Epithelial cell of prostate (primary cell): ENCODE measurements around the gene RAB8B.
A peak's percentile ranks its signal among the peaks of the same experiment; 100 is the strongest.

ENCODE experiments used
- DNase-seq: peaks from one replicate; pipeline ENCODE4 v3.0.0-alpha.2; 2011; ENCODE audit warnings: low read depth, low spot score
- H3K27ac ChIP-seq: fragments of 450-650 bp; 2 replicates; pipeline ENCODE4 v1.5.1; 2017; ENCODE audit warnings: mild to moderate bottlenecking

Gene RAB8B

DNA sequence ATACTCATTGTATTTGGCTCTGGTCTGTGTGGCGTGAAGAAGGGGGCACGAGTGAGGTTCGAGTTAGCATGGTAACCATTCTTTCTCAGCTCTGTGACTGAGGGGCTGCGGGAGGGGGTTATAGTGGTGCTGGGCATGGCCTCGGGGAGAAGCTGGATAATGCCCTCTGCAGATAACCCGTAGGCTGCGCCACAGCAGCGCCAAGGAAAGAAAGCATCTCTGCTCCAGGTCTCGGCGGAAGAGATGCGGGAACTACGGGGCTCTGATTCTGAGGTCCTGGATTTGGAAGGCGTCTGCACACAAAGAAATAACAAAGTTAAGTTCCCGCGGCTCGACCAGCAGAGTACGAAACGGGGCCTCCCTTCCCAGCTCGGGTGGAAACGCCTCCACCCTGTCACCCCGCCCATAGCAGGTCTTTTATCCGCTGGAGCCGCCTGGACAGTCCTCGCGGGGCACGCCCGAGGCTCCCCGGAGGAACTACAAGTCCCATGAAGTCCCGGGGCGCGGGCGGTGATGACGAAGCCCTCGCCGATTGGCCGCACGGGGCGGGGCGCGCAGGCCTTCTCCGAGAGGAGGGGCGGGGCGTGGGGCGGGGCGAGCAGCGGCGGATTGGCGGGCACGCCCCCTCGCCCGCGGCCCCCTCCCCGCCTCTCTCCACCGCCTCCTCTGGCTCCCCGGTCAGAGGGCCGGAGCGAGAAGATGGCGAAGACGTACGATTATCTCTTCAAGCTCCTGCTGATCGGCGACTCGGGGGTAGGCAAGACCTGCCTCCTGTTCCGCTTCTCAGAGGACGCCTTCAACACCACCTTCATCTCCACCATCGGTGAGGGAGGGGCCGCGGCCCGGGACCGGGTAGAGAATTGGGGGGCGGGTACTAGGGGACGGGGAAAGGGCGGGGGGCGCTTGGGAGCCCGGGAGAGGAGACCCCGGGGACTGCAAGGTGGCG lies at the start of gene RAB8B:
TSS of gene RAB8B (plus strand) at position 681 of the 946 bp plus-strand sequence. CDS start at position 700, 19 bp downstream.
- peak within 1 kb of the TSS; percentile 22 for H3K27ac ChIP-seq
- peak; percentile 60 for DNase-seq

DNA sequence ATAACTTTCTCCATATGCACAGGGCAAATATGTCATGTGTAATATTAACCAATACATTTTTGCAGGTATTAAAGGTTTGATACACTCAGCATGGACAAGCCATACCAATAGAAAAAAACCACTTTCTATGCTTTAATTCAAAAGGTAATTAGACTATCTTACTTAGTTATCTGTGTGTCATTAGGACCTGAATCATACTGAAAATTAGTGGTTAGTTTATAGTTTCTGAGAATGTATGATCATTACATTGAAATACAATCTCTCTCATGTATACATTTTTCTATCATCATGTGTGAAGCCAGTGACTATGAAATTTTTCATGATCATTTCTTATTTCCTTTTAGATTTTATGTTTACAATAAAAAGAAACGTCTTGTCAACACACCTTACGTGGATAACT lies 48.5 kb upstream of the RAB8B start:
- no peak overlapping the region for H3K27ac ChIP-seq
- DNase-seq: no peak

GRCh38 chr15:63145426-63145825 lies 44.0 kb upstream of the RAB8B start:
- no peak overlapping the region for H3K27ac ChIP-seq
- DNase-seq: no peak

GRCh38 chr15:63146684-63147083 lies 42.7 kb upstream of the RAB8B start:
- no peak for DNase-seq
- H3K27ac ChIP-seq: no peak overlapping the region

DNA sequence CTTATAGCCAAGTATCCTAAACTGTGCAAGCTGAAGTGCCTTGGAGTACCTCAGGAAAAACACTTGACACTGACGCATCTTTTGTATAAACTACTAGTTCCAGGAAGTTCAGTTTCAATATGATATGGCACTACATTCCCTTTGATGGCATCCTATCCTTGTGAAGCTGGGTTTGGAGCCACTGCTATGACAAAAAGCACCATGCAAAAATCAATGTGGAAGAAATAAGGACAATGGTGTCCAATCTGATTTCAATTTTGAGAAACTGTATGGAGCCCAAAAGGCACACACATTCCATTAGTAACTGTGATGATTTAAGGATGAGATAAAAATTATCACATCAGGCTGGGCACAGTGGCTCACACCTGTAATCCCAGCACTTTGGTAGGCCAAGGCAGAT lies 37.7 kb upstream of the RAB8B start:
- H3K27ac ChIP-seq: no peak overlapping the region

DNA sequence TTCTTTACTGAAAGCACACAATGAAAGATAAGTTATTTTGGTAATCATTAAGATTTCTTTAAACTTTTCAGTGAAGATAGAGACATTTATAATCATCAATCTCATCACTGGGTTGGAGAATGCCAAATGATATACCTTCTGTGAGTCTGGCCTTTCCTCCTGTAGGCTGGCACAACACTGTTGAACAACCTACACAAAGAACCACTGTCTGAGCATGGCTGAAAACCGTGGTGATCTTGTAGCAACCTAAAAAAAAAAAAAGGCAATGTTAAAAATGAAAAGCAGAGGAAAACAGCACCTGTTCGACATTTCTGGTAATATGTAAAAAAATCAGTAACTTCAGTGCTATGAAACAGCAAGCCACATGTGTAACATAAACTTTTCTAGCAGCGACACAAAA lies 33.9 kb upstream of the RAB8B start:
- no peak overlapping the region for H3K27ac ChIP-seq
- no peak for DNase-seq

More for the DNA sequence above, 37.7 kb upstream of the RAB8B start:
- no peak for DNase-seq

GRCh38 chr15:63156086-63156710 lies 33.2 kb upstream of the RAB8B start:
- no peak for DNase-seq

DNA sequence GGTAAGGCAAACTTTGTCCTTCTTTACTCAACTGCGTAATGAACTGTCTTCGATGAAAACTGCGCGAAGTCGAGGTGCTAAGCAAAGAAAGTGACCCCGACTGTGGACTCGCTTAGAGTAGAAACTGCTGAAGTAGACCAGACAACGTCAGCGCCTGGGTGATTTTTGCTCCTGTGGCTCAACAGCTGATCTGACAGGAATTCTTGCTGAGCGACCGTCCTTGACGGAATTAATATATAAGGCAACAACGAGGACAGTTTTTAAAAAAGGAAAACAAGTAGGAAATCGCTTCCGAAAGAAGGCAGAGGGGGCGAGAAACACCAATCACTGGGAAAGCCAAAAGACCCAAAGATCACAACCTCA lies 32.7 kb upstream of the RAB8B start:
- DNase-seq: no peak

More at GRCh38 chr15:63156086-63156710, 33.2 kb upstream of the RAB8B start:
- H3K27ac ChIP-seq: peak overlapping the region; percentile 89

DNA sequence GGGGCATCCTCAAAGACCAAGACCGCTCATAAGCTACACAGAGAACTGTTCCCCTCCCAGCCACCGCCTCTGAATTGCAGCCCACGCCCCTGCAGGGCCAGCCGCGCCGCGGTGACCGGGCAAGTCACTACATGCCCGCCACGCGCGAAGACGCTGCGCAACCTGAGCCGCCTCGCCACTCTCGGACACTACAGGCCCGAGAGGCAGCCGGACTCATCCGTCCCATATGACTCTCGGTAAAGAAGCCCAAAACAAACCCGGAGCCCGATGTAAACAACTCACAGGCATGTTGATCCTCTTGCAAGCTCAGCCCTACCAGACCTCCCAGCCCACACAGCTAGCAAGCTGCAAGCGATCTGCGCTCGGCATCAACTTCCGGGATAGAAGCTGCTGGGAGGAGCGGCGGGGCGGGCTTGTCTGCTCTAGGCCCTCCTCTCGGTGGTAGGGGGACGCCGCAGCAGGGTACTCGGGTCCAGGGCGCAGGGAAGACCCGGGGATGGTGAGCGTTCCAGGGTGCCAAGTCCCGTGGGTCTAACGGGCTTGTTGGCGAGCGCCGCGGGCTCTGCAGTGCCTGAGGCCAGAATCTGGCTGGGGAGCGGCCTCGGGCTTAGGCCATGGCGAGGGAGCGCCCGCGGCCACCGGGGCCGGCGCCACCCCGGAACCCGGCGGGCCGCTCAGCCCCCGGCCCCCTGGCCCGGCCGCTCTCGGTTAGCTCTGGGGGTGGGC lies 32.1 kb upstream of the RAB8B start, which contains the start of gene RPS27L:
TSS of gene RPS27L (minus strand) at position 360 of the 726 bp plus-strand sequence. CDS start at position 288, 72 bp downstream.
- peak; percentile 62 for DNase-seq
- peak within 1 kb of the TSS; percentile 89 for H3K27ac ChIP-seq

More for the DNA sequence above, 32.7 kb upstream of the RAB8B start:
- H3K27ac ChIP-seq: peak overlapping the region; percentile 89

DNA sequence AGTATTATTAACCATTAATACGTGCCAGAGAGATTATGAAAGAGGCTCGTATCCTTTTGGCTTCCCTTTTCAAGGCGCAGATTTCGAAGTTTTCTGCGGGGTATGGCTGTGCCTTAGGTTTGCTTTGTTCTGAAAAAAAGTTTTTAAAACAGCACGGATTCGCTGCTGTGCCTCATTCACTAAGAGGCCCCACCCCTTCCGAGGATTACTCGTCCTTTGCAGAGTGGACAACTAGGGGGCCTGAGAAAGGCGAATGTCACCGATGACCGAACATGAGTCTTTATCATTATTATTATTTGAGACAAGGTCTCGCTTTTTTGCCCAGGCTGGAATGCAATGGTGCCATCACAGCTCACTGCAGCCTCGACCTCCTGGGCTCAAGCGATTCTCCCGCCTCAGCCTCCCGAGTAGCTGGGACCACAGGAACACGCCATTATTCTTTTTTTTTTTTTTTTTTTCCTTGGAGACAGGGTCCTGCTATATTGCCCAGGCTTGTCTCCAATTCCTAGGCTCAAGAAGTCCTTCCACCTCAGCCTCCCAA lies 31.4 kb upstream of the RAB8B start:
- no peak for DNase-seq

GRCh38 chr15:63160638-63161037 lies 28.8 kb upstream of the RAB8B start:
- no peak overlapping the region for H3K27ac ChIP-seq
- no peak for DNase-seq

More for the DNA sequence above, 31.4 kb upstream of the RAB8B start:
- peak overlapping the region; percentile 89 for H3K27ac ChIP-seq

DNA sequence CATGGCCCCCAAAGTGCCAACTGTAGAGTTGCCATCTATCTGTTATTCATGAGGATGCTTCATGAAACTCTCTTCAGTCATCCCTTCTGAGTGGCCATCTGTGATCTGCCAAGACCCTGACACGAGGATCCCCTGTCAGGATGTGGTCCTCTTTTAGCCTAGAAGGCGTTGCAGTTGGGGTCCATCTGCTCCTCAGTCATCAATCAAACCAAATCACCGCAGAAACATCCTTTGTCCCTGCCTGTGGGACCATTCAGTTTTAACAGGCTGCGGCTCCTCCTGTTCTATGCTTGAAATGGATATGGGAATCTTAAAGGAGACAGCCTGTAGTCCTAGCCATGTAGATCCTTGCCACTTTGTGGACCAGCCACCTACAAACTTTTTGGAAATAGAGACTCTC lies 26.2 kb upstream of the RAB8B start:
- DNase-seq: no peak

DNA sequence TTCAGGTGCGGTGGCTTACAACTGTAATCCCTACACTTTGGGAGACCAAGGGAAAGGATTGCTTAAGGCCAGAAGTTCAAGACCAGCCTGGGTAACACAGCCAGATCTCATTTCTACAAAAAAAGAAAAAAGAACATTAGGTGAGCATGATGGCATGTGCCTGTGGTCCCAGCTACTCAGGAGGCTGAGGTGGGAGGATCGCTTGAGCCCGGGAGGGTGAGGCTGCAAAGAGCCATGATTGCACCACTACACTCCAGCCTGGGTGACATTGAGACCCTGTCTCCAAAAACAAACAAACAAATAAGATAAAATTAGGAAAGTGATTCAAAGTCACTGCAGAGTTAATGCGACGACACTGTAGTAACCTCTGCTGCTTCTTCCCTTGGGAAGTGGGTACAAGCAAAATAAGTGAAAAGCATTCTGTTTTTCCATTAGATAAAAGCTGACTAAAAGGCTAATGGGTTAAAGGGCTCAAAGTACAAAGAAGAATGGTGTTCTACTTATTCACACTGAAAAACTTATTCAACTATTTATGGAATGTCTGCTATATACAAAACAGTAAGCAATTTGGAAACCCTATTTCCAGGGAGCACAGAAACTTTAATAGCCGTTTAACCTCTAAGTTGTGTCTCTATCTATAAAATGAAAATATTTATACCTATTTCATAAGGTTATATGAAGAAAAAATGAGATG lies 24.1 kb upstream of the RAB8B start:
- no peak overlapping the region for H3K27ac ChIP-seq
- no peak for DNase-seq

More for the DNA sequence above, 26.2 kb upstream of the RAB8B start:
- no peak overlapping the region for H3K27ac ChIP-seq

DNA sequence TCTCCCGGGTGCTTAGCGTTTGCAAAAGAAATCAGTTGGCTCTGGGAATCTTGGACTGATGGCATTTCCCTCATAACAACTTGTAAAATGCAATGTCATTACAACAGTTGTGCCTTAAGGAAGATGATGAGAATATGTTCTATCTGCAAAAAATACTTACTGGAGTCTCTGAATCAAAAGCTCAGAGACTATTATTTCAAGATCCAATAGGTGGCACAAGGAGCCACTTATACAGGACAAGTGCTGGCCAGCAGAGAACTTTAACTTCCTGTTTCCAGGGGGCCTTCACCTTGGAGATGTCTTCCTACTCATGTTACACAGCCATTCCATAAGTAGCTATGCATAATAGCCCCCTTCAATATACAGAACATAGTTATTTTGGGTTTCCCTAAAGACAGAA lies 23.2 kb upstream of the RAB8B start:
- DNase-seq: no peak

GRCh38 chr15:63169788-63170187 lies 19.6 kb upstream of the RAB8B start:
- DNase-seq: no peak
- H3K27ac ChIP-seq: no peak overlapping the region

More for the DNA sequence above, 23.2 kb upstream of the RAB8B start:
- H3K27ac ChIP-seq: no peak overlapping the region

DNA sequence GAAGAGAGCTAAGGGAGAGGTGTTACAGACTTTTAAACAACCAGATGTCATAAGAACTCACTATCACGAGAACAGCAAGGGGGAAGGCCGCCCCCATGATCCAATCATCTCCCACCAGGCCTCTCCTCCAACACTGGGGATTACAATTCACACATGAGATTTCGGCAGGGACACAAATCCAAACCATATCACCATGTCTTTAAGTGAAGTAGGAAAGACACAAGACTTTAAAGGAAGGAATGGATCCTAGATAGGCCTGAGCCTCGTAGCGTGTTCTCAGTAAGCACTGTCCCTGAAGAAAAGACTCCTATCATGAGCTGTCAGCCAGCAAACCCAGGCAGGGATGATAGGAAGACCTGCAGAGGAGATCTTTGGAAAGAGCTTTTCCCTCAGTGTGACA lies 17.0 kb upstream of the RAB8B start:
- DNase-seq: no peak
- no peak overlapping the region for H3K27ac ChIP-seq

DNA sequence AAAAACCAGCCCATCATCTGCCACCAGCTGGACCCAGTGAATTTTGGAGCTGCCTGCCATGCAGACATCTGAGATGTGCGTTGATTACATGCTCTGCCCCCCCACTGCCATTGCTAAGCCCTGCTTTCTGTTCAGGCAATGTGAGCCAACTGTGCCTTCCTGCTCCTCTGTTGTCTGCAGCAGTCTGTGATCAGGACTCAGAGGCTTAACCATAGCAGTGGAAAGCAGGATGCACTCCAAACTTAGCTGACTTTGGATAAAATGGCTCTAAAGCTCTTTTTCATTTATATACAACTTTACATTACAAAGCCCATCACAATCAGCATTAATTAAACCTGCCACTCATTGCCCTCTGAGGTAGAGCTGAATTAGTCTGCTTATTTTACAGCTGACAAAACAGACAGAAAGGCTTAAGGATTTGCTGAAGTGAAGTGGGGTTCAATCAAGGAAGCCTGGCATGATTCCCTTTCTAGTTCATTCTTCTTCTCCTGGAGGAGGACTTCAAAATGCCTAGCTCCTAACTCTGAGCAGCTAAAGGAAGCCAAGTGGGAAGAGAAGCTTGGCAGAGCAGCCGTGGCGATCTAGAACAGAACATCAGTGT lies 16.5 kb upstream of the RAB8B start:
- no peak overlapping the region for H3K27ac ChIP-seq
- DNase-seq: no peak

GRCh38 chr15:63176302-63176701 lies 13.1 kb upstream of the RAB8B start:
- H3K27ac ChIP-seq: peak overlapping the region; percentile 49

GRCh38 chr15:63178034-63178433 lies 11.4 kb upstream of the RAB8B start:
- H3K27ac ChIP-seq: no peak overlapping the region
- no peak for DNase-seq

More at GRCh38 chr15:63176302-63176701, 13.1 kb upstream of the RAB8B start:
- DNase-seq: peak; percentile 78
